H1 (cell line): ENCODE data around the gene ABHD11. TPM values are rescaled to one million over a fixed set of nuclear protein-coding genes. Genes with fewer than 3 reads are reported as not detected.

Experiments used
- CTCF ChIA-PET: fragments of 300-600 bp; sonication (Branson Sonifier 250); formaldehyde crosslinking; loops from one replicate; lab custom pipeline; 2021; ENCODE audit not compliant: partially characterized antibody; lab: Charles Lee
- POLR2A ChIA-PET: fragments of 300-600 bp; sonication (Branson Sonifier 250); formaldehyde crosslinking; loops from one replicate; lab custom pipeline; 2021; ENCODE audit warnings: inconsistent platforms; ENCODE audit not compliant: partially characterized antibody; lab: Charles Lee
- DNase-seq, 2 experiments: peaks; one replicate each; pipeline versions ENCODE4 v3.0.0 to v3.0.0-alpha.2; 2010 to 2022; ENCODE audit warnings: low spot score in 2 of 2, low read depth in 1 of 2, mixed read lengths in 1 of 2
- FAIRE-seq: peaks from 2 replicates; lab custom pipeline; 2011; peaks lifted over from hg19 to GRCh38; lab: Jason Lieb, UNC
- H2AFZ ChIP-seq: 2 replicates; pipeline ENCODE4 v1.8.1; 2012; ENCODE audit warnings: low read length, inconsistent platforms
- H2AK5ac ChIP-seq: 2 replicates; pipeline ENCODE4 v1.6.1; 2013; ENCODE audit warnings: low read depth, low read length
- H2BK120ac ChIP-seq: replicated peaks from 2 replicates; pipeline ENCODE3; 2013; ENCODE audit warnings: low read depth, low read length, inconsistent platforms
- H2BK12ac ChIP-seq: 2 replicates; pipeline ENCODE4 v1.6.1; 2013; ENCODE audit warnings: low read depth, low read length
- H2BK15ac ChIP-seq: 2 replicates; pipeline ENCODE4 v1.6.1; 2013; ENCODE audit warnings: low read length
- H2BK20ac ChIP-seq: 2 replicates; pipeline ENCODE4 v1.6.1; 2013; ENCODE audit warnings: low read length
- H2BK5ac ChIP-seq: 2 replicates; pipeline ENCODE4 v1.6.1; 2013; ENCODE audit warnings: low read depth, low read length
- H3K14ac ChIP-seq: 2 replicates; pipeline ENCODE4 v1.6.1; 2013; ENCODE audit warnings: inconsistent platforms; ENCODE audit not compliant: insufficient read length
- H3K18ac ChIP-seq: 2 replicates; pipeline ENCODE4 v1.6.1; 2013; ENCODE audit warnings: low read length; ENCODE audit errors: extremely low read depth
- H3K23ac ChIP-seq: 2 replicates; pipeline ENCODE4 v1.6.1; 2013; ENCODE audit warnings: inconsistent platforms; ENCODE audit not compliant: insufficient read length
- H3K23me2 ChIP-seq: 2 replicates; pipeline ENCODE4 v1.6.1; 2013; ENCODE audit warnings: low read depth, low read length
- H3K27ac ChIP-seq: 2 replicates; pipeline ENCODE4 v1.6.1; 2011; ENCODE audit warnings: low read depth, low read length, inconsistent platforms
- H3K27me3 ChIP-seq, 4 experiments: replicated peaks in 1 of 4; 1 replicate in 1 of 4; 2 replicates in 3 of 4; pipeline versions ENCODE4 v1.6.1 to v1.8.1; 2011 to 2013; ENCODE audit warnings: low read length in 3 of 4, mild to moderate bottlenecking in 3 of 4, inconsistent platforms in 2 of 4, mixed read lengths in 2 of 4, moderate library complexity in 1 of 4; ENCODE audit not compliant: control insufficient read depth in 3 of 4, insufficient read depth in 3 of 4; ENCODE audit errors: extremely low read depth in 1 of 4
- H3K36me3 ChIP-seq, 4 experiments: 2 replicates each; pipeline versions ENCODE4 v1.6.1 to v1.8.1; 2011 to 2013; ENCODE audit warnings: mild to moderate bottlenecking in 4 of 4, low read length in 3 of 4, moderate library complexity in 2 of 4, control low read depth in 1 of 4, inconsistent platforms in 1 of 4; ENCODE audit not compliant: insufficient read depth in 4 of 4, control insufficient read depth in 2 of 4
- H3K4ac ChIP-seq: replicated peaks from 2 replicates; pipeline ENCODE3; 2013; ENCODE audit warnings: low read length, low read depth, mixed read lengths, inconsistent platforms; ENCODE audit not compliant: insufficient read length
- H3K4me1 ChIP-seq, 4 experiments: replicated peaks in 1 of 4; 1 replicate in 1 of 4; 2 replicates in 3 of 4; pipeline versions ENCODE4 v1.6.1 to v1.8.1; 2011 to 2013; ENCODE audit warnings: low read length in 3 of 4, inconsistent platforms in 2 of 4, mixed read lengths in 1 of 4; ENCODE audit not compliant: insufficient read depth in 4 of 4, control insufficient read depth in 3 of 4
- H3K4me2 ChIP-seq, 2 experiments: 2 replicates each; pipeline versions ENCODE4 v1.6.1 to v1.8.1; 2011 to 2013; ENCODE audit warnings: low read depth in 2 of 2, low read length in 2 of 2, control low read depth in 1 of 2, inconsistent platforms in 1 of 2, mild to moderate bottlenecking in 1 of 2; ENCODE audit not compliant: insufficient read depth in 1 of 2
- H3K4me3 ChIP-seq, 4 experiments: fragments of 200-600, 300-600 bp in 1 of 4; sonication (generic), shearing (Covaris generic), sonication (Bioruptor Twin) in 1 of 4; 2 replicates each; pipeline versions ENCODE4 v1.5.1 to v1.8.1; 2011 to 2016; ENCODE audit warnings: low read length in 4 of 4, low read depth in 3 of 4, control low read depth in 2 of 4, inconsistent platforms in 2 of 4, mild to moderate bottlenecking in 2 of 4, mixed read lengths in 1 of 4, moderate library complexity in 1 of 4; ENCODE audit not compliant: insufficient read depth in 2 of 4; ENCODE audit errors: extremely low read depth in 1 of 4
- H3K56ac ChIP-seq: replicated peaks from 2 replicates; pipeline ENCODE3; 2013; ENCODE audit warnings: low read depth, mild to moderate bottlenecking, mixed read lengths, low read length, inconsistent platforms; ENCODE audit not compliant: insufficient read length
- H3K79me1 ChIP-seq: 2 replicates; pipeline ENCODE4 v1.6.1; 2013; ENCODE audit warnings: low read depth, low read length, control low read depth
- H3K79me2 ChIP-seq, 2 experiments: 2 replicates each; pipeline versions ENCODE4 v1.6.1 to v1.8.1; 2012 to 2013; ENCODE audit warnings: low read length in 2 of 2, mild to moderate bottlenecking in 2 of 2, inconsistent platforms in 1 of 2; ENCODE audit not compliant: insufficient read depth in 2 of 2, control insufficient read depth in 1 of 2
- H3K9ac ChIP-seq, 4 experiments: replicated peaks in 1 of 4; 1 replicate in 1 of 4; 2 replicates in 3 of 4; pipeline versions ENCODE4 v1.6.1 to v1.8.1; 2011 to 2013; ENCODE audit warnings: low read depth in 3 of 4, low read length in 3 of 4, control low read depth in 2 of 4, mild to moderate bottlenecking in 2 of 4, moderate library complexity in 2 of 4, inconsistent platforms in 1 of 4; ENCODE audit errors: extremely low read depth in 1 of 4
- H3K9me3 ChIP-seq, 2 experiments: 2 replicates each; pipeline versions ENCODE4 v1.6.1 to v1.8.1; 2012 to 2013; ENCODE audit warnings: mild to moderate bottlenecking in 2 of 2, moderate library complexity in 2 of 2, control low read depth in 1 of 2, inconsistent platforms in 1 of 2, low read depth in 1 of 2, low read length in 1 of 2, mixed read lengths in 1 of 2; ENCODE audit not compliant: insufficient read depth in 2 of 2
- H4K20me1 ChIP-seq, 2 experiments: replicated peaks in 1 of 2; 2 replicates each; pipeline versions ENCODE3 to v1.8.1; 2011 to 2013; ENCODE audit warnings: inconsistent platforms in 2 of 2, low read length in 2 of 2, mild to moderate bottlenecking in 1 of 2; ENCODE audit not compliant: insufficient read depth in 2 of 2, control insufficient read depth in 1 of 2
- H4K5ac ChIP-seq: 2 replicates; pipeline ENCODE4 v1.6.1; 2013; ENCODE audit warnings: low read length, low read depth, mixed read lengths, inconsistent platforms; ENCODE audit not compliant: insufficient read length
- H4K8ac ChIP-seq: 2 replicates; pipeline ENCODE4 v1.8.0; 2013; ENCODE audit warnings: mild to moderate bottlenecking, moderate library complexity, low read length, inconsistent platforms; ENCODE audit not compliant: insufficient read depth; ENCODE audit errors: extremely low read depth
- H4K91ac ChIP-seq: replicated peaks from 2 replicates; pipeline ENCODE3; 2013; ENCODE audit warnings: low read length, mixed read lengths, inconsistent platforms; ENCODE audit not compliant: insufficient read length
- ASH2L ChIP-seq: fragments of 200-600, 300-600 bp; sonication (generic); IDR thresholded peaks from one replicate; pipeline ENCODE4 v1.7.1; 2017; ENCODE audit warnings: low read length
- BCL11A ChIP-seq, 2 experiments: IDR thresholded peaks; one replicate each; pipeline ENCODE4 v1.6.1; 2011; ENCODE audit warnings: low read depth in 2 of 2, low read length in 2 of 2, mild to moderate bottlenecking in 2 of 2
- CBX5 ChIP-seq: fragments of 300-800, 300-1000 bp; sonication (generic); IDR thresholded peaks from 2 replicates; pipeline ENCODE4 v1.7.1; 2016; ENCODE audit warnings: antibody characterized with exemption, low read length, low read depth
- HDAC6 ChIP-seq: IDR thresholded peaks from one replicate; pipeline ENCODE4 v1.7.1; 2012; ENCODE audit warnings: low read depth, mild to moderate bottlenecking, inconsistent platforms, low read length, moderate library complexity
- KDM5A ChIP-seq: fragments of 200-600 bp; IDR thresholded peaks from 2 replicates; pipeline ENCODE4 v1.7.1; 2012; ENCODE audit warnings: mild to moderate bottlenecking, low read length, inconsistent platforms, mixed read lengths
- PHF8 ChIP-seq: fragments of 200-600 bp; sonication (generic); conservative IDR thresholded peaks from 2 replicates; pipeline ENCODE4 v1.7.1; 2012; ENCODE audit warnings: low read depth, mild to moderate bottlenecking, inconsistent platforms, low read length, moderate library complexity
- POLR2AphosphoS5 ChIP-seq: IDR thresholded peaks from 2 replicates; pipeline ENCODE4 v1.6.1; 2011; ENCODE audit warnings: low read depth, low read length
- TAF1 ChIP-seq: IDR thresholded peaks from 2 replicates; pipeline ENCODE4 v1.6.1; 2011; ENCODE audit warnings: mild to moderate bottlenecking, low read depth, low read length
- TBP ChIP-seq: IDR thresholded peaks from 2 replicates; pipeline ENCODE4 v1.6.1; 2011; ENCODE audit warnings: low read depth, low read length, improper control_type of control experiment
- TEAD4 ChIP-seq: IDR thresholded peaks from 2 replicates; pipeline ENCODE4 v1.6.1; 2012; ENCODE audit warnings: low read depth, low read length, inconsistent platforms, mixed read lengths
- WGBS, 2 experiments: shearing (Covaris generic) in 1 of 2; methylation state at CpG; one replicate each; pipeline versions ENCODE4 v1.1.6 to v1.1.7; 2013 to 2015; ENCODE audit warnings: low lambda C conversion rate in 2 of 2, mixed read lengths in 2 of 2, inconsistent platforms in 1 of 2, low coverage in 1 of 2, missing lambda C conversion rate in 1 of 2; ENCODE audit not compliant: insufficient replicate concordance in 2 of 2, insufficient coverage in 1 of 2, insufficient read length in 1 of 2; ENCODE audit errors: extremely low coverage in 1 of 2, missing lambda C conversion rate in 1 of 2; 5-methylcytosine and 5-hydroxymethylcytosine counted together
- polyA plus RNA-seq, 7 experiments: library from polyadenylated mRNA; depleted of rRNA in 3 of 7; stranded (reverse) in 5 of 7; unstranded in 2 of 7; fragments of >200 nt in 5 of 7; fragments of 200-250 nt in 2 of 7; gene quantifications; 1 replicate in 5 of 7; 2 replicates in 1 of 7; 4 replicates in 1 of 7; pipeline versions ENCODE4 v1.2.1 to v1.2.3, GENCODE V29; 2011 to 2013; ENCODE audit warnings: missing spikeins in 2 of 7, mixed read lengths in 2 of 7
- total RNA-seq: library from RNA; stranded (reverse); fragmentation: NEBNext Ultra II Directional; extraction: Animal tissue kit (Norgen Biotek cat#: 25700); gene quantifications from 2 replicates; pipeline ENCODE4 v1.2.1, GENCODE V29; 2021
- TF ChIP-seq, protein P1 (sequence below), 3 experiments: IDR thresholded peaks; 1 replicate in 2 of 3; 2 replicates in 1 of 3; pipeline versions ENCODE4 v1.5.1 to v1.6.1; 2011; ENCODE audit warnings: low read length in 3 of 3, mild to moderate bottlenecking in 3 of 3, inconsistent platforms in 2 of 3, low read depth in 1 of 3, moderate library complexity in 1 of 3; ENCODE audit not compliant: insufficient read depth in 1 of 3; ENCODE audit errors: control extremely low read depth in 1 of 3

ABHD11 gene
- total and polyA plus RNA-seq, 2 of the 8 experiments (the other 6 are each of a cell fraction or from before 2014, with no cell fraction given), result 19.8 to 42.2 TPM

- Histone ChIP-seq H4K8ac (no peak overlapping the region), H3K14ac (no peak overlapping the region), H2AFZ (no peak overlapping the region), H2BK5ac (no peak overlapping the region), H3K27me3 (peaks cover 0 to 18% (median 13%) of the 10 kb centered on the region in 4 experiments; a peak in 5 of 7 replicates), H3K36me3 (no peaks in the 10 kb centered on the region), H3K79me1 (peaks cover 8% of the 10 kb centered on the region), H3K79me2 (no peaks in the 10 kb centered on the region), H3K4me2 (no peak overlapping the region), H3K56ac (no peak overlapping the region), H4K20me1 (peaks cover 10 to 11% of the 10 kb centered on the region in 2 experiments), H4K91ac (no peak overlapping the region), H3K27ac (no peak overlapping the region), H2BK12ac (no peak overlapping the region), H3K23ac (no peak overlapping the region), H2AK5ac (no peak overlapping the region), H3K23me2 (peaks cover 3% of the 10 kb centered on the region; the same call in 1 of the 2 replicates), H3K4me3 (no peak overlapping the region), H3K4me1 (no peaks in the 10 kb centered on the region; a peak in 4 of 7 replicates), H3K9ac (no peak overlapping the region), H2BK15ac (no peak overlapping the region), H3K4ac (no peak overlapping the region), H2BK20ac (no peak overlapping the region), H2BK120ac (no peak overlapping the region), H3K18ac (no peak overlapping the region), H4K5ac (no peak overlapping the region), H3K9me3 (no peaks in the 10 kb centered on the region)
- DNase-seq, result no peak
- whole genome bisulfite sequencing, 2 experiments, result 93% methylated on average over 4 of the region's 4 CpGs; no CpG with 5 or more reads in 1 of the 2 experiments
- ChIA-PET POLR2A (interaction anchor here (0.6 to 2.0 kb wide), 4 partner anchors 8 to 709 kb away, joined by 3 to 7 read pairs (median 4); no protein-coding TSS in a partner anchor), CTCF (interaction anchor here (0.7 to 7.4 kb wide), 10 partner anchors 8 to 138 kb away, joined by 3 to 57 read pairs (median 3); no protein-coding TSS in a partner anchor)
- no peak for FAIRE-seq
- TF ChIP-seq, protein P1, sequence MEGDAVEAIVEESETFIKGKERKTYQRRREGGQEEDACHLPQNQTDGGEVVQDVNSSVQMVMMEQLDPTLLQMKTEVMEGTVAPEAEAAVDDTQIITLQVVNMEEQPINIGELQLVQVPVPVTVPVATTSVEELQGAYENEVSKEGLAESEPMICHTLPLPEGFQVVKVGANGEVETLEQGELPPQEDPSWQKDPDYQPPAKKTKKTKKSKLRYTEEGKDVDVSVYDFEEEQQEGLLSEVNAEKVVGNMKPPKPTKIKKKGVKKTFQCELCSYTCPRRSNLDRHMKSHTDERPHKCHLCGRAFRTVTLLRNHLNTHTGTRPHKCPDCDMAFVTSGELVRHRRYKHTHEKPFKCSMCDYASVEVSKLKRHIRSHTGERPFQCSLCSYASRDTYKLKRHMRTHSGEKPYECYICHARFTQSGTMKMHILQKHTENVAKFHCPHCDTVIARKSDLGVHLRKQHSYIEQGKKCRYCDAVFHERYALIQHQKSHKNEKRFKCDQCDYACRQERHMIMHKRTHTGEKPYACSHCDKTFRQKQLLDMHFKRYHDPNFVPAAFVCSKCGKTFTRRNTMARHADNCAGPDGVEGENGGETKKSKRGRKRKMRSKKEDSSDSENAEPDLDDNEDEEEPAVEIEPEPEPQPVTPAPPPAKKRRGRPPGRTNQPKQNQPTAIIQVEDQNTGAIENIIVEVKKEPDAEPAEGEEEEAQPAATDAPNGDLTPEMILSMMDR (IDR thresholded peaks at IDR 0.05; ENCODE audit: control extremely low read depth in 1 of 3, insufficient read depth in 1 of 3, low read depth in 1 of 3, low read length in 3 of 3), result no peak
- TF ChIP-seq CBX5, result no peak
- TF ChIP-seq TEAD4, result no peak
- TF ChIP-seq POLR2AphosphoS5, result no peak
- no peak for TF ChIP-seq TBP
- no peak for TF ChIP-seq BCL11A (IDR thresholded peaks at IDR 0.05; ENCODE audit: low read depth in 2 of 2, low read length in 2 of 2)
- no peak for TF ChIP-seq HDAC6
- TF ChIP-seq KDM5A, result no peak
- no peak for TF ChIP-seq TAF1
- TF ChIP-seq PHF8, result no peak
- no peak for TF ChIP-seq ASH2L
Measured at GRCh38 chr7:73716318-73716890, 22.2 kb downstream of the ABHD11 start.
